A673 (cell line): ENCODE results near the gene CASZ1. TPM values are rescaled to one million over a fixed set of nuclear protein-coding genes. Genes with fewer than 3 reads are reported as not detected.

ENCODE experiments used
- BruUV-seq: library from RNA; stranded (reverse); fragments of 400-500 nt; replicated peaks from 2 replicates; lab custom pipeline; 2021; lab: Mats Ljungman, UMichigan
- CTCF ChIA-PET: fragments of 300-600 bp; sonication (Branson Sonifier 250); formaldehyde crosslinking; loops from one replicate; lab custom pipeline; 2022; ENCODE audit warnings: antibody characterized with exemption; lab: Charles Lee
- POLR2A ChIA-PET: fragments of 300-600 bp; sonication (Branson Sonifier 250); formaldehyde crosslinking; loops from one replicate; lab custom pipeline; 2022; ENCODE audit warnings: antibody characterized with exemption; ENCODE audit not compliant: low non-redundant PET; lab: Charles Lee
- DNase-seq: peaks from one replicate; pipeline ENCODE4 v3.0.0-alpha.2; 2015; ENCODE audit warnings: low spot score
- H3K27ac ChIP-seq: fragments of 200-600 bp; sonication (generic); 2 replicates; pipeline ENCODE4 v1.5.1; 2016; ENCODE audit warnings: mixed run types, low read depth, mild to moderate bottlenecking, mixed read lengths, antibody characterized with exemption, low read length; ENCODE audit not compliant: poor library complexity, severe bottlenecking
- H3K27me3 ChIP-seq: fragments of 200-600 bp; sonication (generic); replicated peaks from 2 replicates; pipeline ENCODE4 v1.6.1; 2017; ENCODE audit warnings: mixed run types, low read depth, mild to moderate bottlenecking, mixed read lengths, antibody characterized with exemption, low read length; ENCODE audit not compliant: insufficient read depth, poor library complexity
- H3K36me3 ChIP-seq: fragments of 200-600 bp; sonication (generic); 2 replicates; pipeline ENCODE4 v1.6.1; 2016; ENCODE audit warnings: mixed run types, mild to moderate bottlenecking, mixed read lengths, antibody characterized with exemption, low read length; ENCODE audit not compliant: insufficient read depth, poor library complexity, severe bottlenecking
- H3K4me1 ChIP-seq: fragments of 200-600 bp; sonication (generic); 2 replicates; pipeline ENCODE4 v1.6.1; 2017; ENCODE audit warnings: mixed run types, mild to moderate bottlenecking, mixed read lengths, antibody characterized with exemption, low read length; ENCODE audit not compliant: insufficient read depth, poor library complexity, severe bottlenecking
- H3K4me3 ChIP-seq: fragments of 200-600 bp; sonication (generic); 2 replicates; pipeline ENCODE4 v1.5.1; 2016; ENCODE audit warnings: low read depth, mixed run types, mild to moderate bottlenecking, mixed read lengths, low read length; ENCODE audit not compliant: poor library complexity, severe bottlenecking
- H3K9me3 ChIP-seq: fragments of 200-600 bp; sonication (generic); 2 replicates; pipeline ENCODE4 v1.6.1; 2016; ENCODE audit warnings: mixed run types, low read depth, mild to moderate bottlenecking, mixed read lengths, antibody characterized with exemption, low read length; ENCODE audit not compliant: poor library complexity, severe bottlenecking
- CTCF ChIP-seq: fragments of 300-800, 200-600 bp; sonication (generic); conservative IDR thresholded peaks from 2 replicates; pipeline ENCODE4 v1.5.1; 2017; ENCODE audit warnings: low read depth, mild to moderate bottlenecking, antibody characterized with exemption, low read length, moderate library complexity, mixed read lengths
- EZH2 ChIP-seq: fragments of 200-600 bp; sonication (generic); IDR thresholded peaks from 2 replicates; pipeline ENCODE4 v1.6.1; 2017; ENCODE audit warnings: borderline replicate concordance, low read depth, mild to moderate bottlenecking, mixed read lengths, antibody characterized with exemption, low read length; ENCODE audit not compliant: poor library complexity, severe bottlenecking
- intact Hi-C: fragments of 100-400 bp; cut with micrococcal nuclease; formaldehyde crosslinking; loops from one replicate; pipeline ENCODE4 v1.10.0; 2022; ENCODE audit not compliant: unreplicated experiment
- total RNA-seq: library from RNA; stranded (reverse); gene quantifications from 2 replicates; pipeline ENCODE4 v1.2.3, GENCODE V29; 2021

Gene CASZ1
- total RNA-seq, 1 experiment from 2014 or later, result 1.9 TPM

- TF ChIP-seq CTCF (no peak), EZH2 (no peak)
- no peaks in the 10 kb centered on the region for H3K27me3 ChIP-seq
- no peaks in the 10 kb centered on the region for H3K36me3 ChIP-seq
- intact Hi-C loops, result no loop called here
- POLR2A ChIA-PET, result no interaction called here
- no peaks in the 10 kb centered on the region for H3K9me3 ChIP-seq
- CTCF ChIA-PET, result no interaction called here
- no peak for DNase-seq
- no peaks in the 10 kb centered on the region for H3K4me1 ChIP-seq
- no TSS peak for BruUV-seq
- no peak overlapping the region for H3K4me3 ChIP-seq
- no peak overlapping the region for H3K27ac ChIP-seq
Measured at GRCh38 chr1:10652626-10653025, 143.8 kb downstream of the CASZ1 start.

GRCh38 chr1:10651793-10652192, 144.7 kb downstream of the CASZ1 start:
- H3K9me3 ChIP-seq, result no peaks in the 10 kb centered on the region
- H3K4me1 ChIP-seq, result peaks cover under 1% of the 10 kb centered on the region
- CTCF ChIA-PET, result no interaction called here
- no peak overlapping the region for H3K27ac ChIP-seq
- no peak overlapping the region for H3K4me3 ChIP-seq
- BruUV-seq, result no TSS peak
- POLR2A ChIA-PET, result interaction anchor here (0.6 kb wide), 1 partner anchor 46 kb away, joined by 4 read pairs; no protein-coding TSS in a partner anchor
- no peaks in the 10 kb centered on the region for H3K36me3 ChIP-seq
- TF ChIP-seq CTCF, result no peak
- TF ChIP-seq EZH2, result no peak
- DNase-seq, result no peak
- intact Hi-C loops, result no loop called here
- H3K27me3 ChIP-seq, result no peaks in the 10 kb centered on the region

- Histone ChIP-seq H3K27me3 (no peaks in the 10 kb centered on the region), H3K4me3 (no peak overlapping the region), H3K27ac (no peak overlapping the region)
Measured at GRCh38 chr1:10651389-10651766, 145.1 kb downstream of the CASZ1 start.

More at GRCh38 chr1:10651389-10651766, 145.1 kb downstream of the CASZ1 start:
- no peak for DNase-seq
- BruUV-seq, result no TSS peak
- intact Hi-C loops, result no loop called here
- ChIA-PET CTCF (no interaction called here), POLR2A (interaction anchor here (0.6 kb wide), 1 partner anchor 46 kb away, joined by 4 read pairs; no protein-coding TSS in a partner anchor)
- no peaks in the 10 kb centered on the region for H3K36me3 ChIP-seq
- H3K4me1 ChIP-seq, result peaks cover 4% of the 10 kb centered on the region
- TF ChIP-seq CTCF (no peak), EZH2 (no peak)
- H3K9me3 ChIP-seq, result no peaks in the 10 kb centered on the region
